Uterus (tissue), 4 donors: ENCODE results near the gene RMND5A. TPM values are rescaled to one million over a fixed set of nuclear protein-coding genes. Genes with fewer than 3 reads are reported as not detected.

Experiments
- total RNA-seq, 4 donors: library from RNA; depleted of rRNA in 3 of 4; stranded (reverse); fragments of >200 nt in 3 of 4; gene quantifications; one replicate each; pipeline versions ENCODE4 v1.1.0 to v1.2.4, GENCODE V29; 2014 to 2023
- donor health status: DM: yes; HTN: yes; CAD: no.

The RMND5A gene
- total RNA-seq, 4 donors from 2014 or later: 33.6 to 71.5 (median 38.0) TPM

Other genes with a start within 250 kb of the RMND5A start
- 100 to 1,000 TPM in 1 of 4 donors, 10 to 100 TPM in 3; 62.4 to 143 (median 94.4) TPM for gene CHMP3, start 156.8 kb upstream of the RMND5A start, total RNA-seq
- 10 to 100 TPM; 33.2 to 55.5 (median 51.8) TPM for gene RNF103, start 96.4 kb upstream of the RMND5A start, total RNA-seq
- gene CD8A, start 70.6 kb downstream of the RMND5A start, total RNA-seq: 10 to 100 TPM in 1 of 4 donors, 1 to 10 TPM in 2, under 1 TPM in 1; 0.07 to 38.5 (median 1.2) TPM
- 1 to 10 TPM in 1 of 4 donors, under 1 TPM in 1, not detected in 2; 0.55 to 1.0 TPM for gene CD8B, start 141.6 kb downstream of the RMND5A start, total RNA-seq
- gene RGPD1, start 221.8 kb downstream of the RMND5A start, total RNA-seq: 1 to 10 TPM in 3 of 4 donors, not detected in 1; 1.6 to 3.8 (median 3.2) TPM